Lower leg skin (tissue), 3 donors: ENCODE measurements around the gene ATP6V1G2.

Experiments
- POLR2A ChIP-seq, 2 donors: fragments of 450-650 bp; IDR thresholded peaks; one replicate each; pipeline ENCODE4 v1.6.1; 2016 to 2017; ENCODE audit warnings: antibody characterized with exemption in 2 of 2, mild to moderate bottlenecking in 1 of 2, moderate library complexity in 1 of 2
- TF ChIP-seq, protein P1 (sequence below), 3 donors: fragments of 450-650 bp; IDR thresholded peaks; one replicate each; pipeline ENCODE4 v1.5.1; 2016; ENCODE audit warnings: antibody characterized with exemption in 3 of 3, mild to moderate bottlenecking in 3 of 3, moderate library complexity in 2 of 3

DNA sequence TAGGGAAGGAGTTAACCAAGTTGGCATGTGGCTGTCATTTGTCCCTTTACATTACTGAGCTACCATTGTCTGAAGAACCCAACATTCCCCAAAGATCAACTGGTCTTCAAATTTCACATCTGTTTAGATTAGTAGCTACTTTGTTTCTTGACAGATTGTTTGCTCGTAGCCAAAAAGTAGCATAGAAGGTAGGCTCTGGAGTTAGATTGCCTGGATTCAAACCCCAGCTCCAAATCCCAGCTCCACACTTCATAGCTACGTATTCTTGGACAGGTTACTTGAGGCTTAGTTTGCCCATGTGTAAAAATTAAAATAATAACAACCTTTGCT, 2.1 kb upstream of the ATP6V1G2 start:
- TF ChIP-seq, protein P1, sequence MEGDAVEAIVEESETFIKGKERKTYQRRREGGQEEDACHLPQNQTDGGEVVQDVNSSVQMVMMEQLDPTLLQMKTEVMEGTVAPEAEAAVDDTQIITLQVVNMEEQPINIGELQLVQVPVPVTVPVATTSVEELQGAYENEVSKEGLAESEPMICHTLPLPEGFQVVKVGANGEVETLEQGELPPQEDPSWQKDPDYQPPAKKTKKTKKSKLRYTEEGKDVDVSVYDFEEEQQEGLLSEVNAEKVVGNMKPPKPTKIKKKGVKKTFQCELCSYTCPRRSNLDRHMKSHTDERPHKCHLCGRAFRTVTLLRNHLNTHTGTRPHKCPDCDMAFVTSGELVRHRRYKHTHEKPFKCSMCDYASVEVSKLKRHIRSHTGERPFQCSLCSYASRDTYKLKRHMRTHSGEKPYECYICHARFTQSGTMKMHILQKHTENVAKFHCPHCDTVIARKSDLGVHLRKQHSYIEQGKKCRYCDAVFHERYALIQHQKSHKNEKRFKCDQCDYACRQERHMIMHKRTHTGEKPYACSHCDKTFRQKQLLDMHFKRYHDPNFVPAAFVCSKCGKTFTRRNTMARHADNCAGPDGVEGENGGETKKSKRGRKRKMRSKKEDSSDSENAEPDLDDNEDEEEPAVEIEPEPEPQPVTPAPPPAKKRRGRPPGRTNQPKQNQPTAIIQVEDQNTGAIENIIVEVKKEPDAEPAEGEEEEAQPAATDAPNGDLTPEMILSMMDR (IDR thresholded peaks at IDR 0.05): no peak
- TF ChIP-seq POLR2A (IDR thresholded peaks at IDR 0.05): no peak
